Neural crest cell (in vitro differentiated cells): ENCODE measurements around the gene CR1L. TPM values are rescaled to one million over a fixed set of nuclear protein-coding genes. Genes with fewer than 3 reads are reported as not detected.
"Not testable (repeated sequence)": the region's sequence is repeated elsewhere in the genome, so short reads cannot be mapped to it uniquely, and the experiment has no call there.

Experiments
- DNase-seq: peaks from one replicate; pipeline ENCODE4 v3.0.0; 2021; ENCODE audit warnings: low read depth, mixed read lengths, low spot score
- H3K27ac Mint-ChIP-seq: one replicate; pipeline ENCODE4 v1.8.0; 2021; ENCODE audit warnings: mild to moderate bottlenecking, mixed read lengths; ENCODE audit not compliant: unreplicated experiment
- H3K27me3 Mint-ChIP-seq: 2 replicates; pipeline ENCODE4 v1.8.0; 2021; ENCODE audit warnings: low read depth, mild to moderate bottlenecking, mixed read lengths
- H3K36me3 Mint-ChIP-seq: 2 replicates; pipeline ENCODE4 v1.8.0; 2021; ENCODE audit warnings: low read depth, mild to moderate bottlenecking, mixed read lengths
- H3K4me1 Mint-ChIP-seq: 2 replicates; pipeline ENCODE4 v1.8.0; 2021; ENCODE audit warnings: mixed read lengths
- H3K4me3 Mint-ChIP-seq: one replicate; pipeline ENCODE4 v1.8.0; 2021; ENCODE audit warnings: mild to moderate bottlenecking, mixed read lengths
- H3K9me3 Mint-ChIP-seq: 2 replicates; pipeline ENCODE4 v1.8.0; 2021; ENCODE audit warnings: mixed read lengths
- CTCF ChIP-seq: fragments of 200-600 bp; sonication (generic); conservative IDR thresholded peaks from 2 replicates; pipeline ENCODE4 v1.5.0; 2021; ENCODE audit warnings: antibody characterized with exemption, mild to moderate bottlenecking
- total RNA-seq: library from RNA; stranded (reverse); gene quantifications from 2 replicates; pipeline ENCODE4 v1.2.1, GENCODE V29; 2021

CR1L gene
- total RNA-seq, 1 donor from 2014 or later, result not detected

DNA sequence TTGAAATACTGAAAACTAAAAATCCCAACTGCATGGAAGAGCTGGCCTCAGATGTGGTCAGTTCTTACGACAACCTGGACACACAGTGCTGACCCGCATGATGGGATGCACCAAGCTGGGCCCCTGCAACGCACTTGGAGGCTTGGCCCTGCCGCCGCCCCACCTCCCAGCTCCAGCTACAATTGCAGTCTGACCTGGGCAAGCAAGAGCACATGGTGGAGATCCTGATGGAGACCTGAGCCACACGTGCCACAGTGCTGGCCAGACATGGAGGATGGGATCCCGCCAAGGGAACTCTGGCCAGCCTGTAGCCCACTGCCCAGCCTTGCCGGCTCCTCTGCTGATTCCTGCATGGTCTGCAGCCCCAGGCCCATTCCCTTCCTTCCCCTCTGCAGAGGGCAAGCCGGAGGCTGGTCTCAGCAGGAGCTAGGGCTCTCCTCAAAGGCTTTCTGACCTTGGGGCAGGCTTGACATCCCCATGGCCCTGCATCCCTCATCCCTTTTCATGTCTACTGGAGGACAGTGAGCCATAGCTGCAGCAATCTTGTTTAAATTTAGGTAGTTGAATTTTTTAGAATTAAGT, 14.1 kb downstream of the CR1L start:
- Mint-ChIP-seq H3K4me1 (no peaks in the 10 kb centered on the region), H3K27ac (no peak overlapping the region), H3K36me3 (no peaks in the 10 kb centered on the region), H3K27me3 (no peaks in the 10 kb centered on the region), H3K9me3 (peaks cover 6% of the 10 kb centered on the region), H3K4me3 (no peak overlapping the region)
- TF ChIP-seq CTCF, result no peak
- no peak for DNase-seq

DNA sequence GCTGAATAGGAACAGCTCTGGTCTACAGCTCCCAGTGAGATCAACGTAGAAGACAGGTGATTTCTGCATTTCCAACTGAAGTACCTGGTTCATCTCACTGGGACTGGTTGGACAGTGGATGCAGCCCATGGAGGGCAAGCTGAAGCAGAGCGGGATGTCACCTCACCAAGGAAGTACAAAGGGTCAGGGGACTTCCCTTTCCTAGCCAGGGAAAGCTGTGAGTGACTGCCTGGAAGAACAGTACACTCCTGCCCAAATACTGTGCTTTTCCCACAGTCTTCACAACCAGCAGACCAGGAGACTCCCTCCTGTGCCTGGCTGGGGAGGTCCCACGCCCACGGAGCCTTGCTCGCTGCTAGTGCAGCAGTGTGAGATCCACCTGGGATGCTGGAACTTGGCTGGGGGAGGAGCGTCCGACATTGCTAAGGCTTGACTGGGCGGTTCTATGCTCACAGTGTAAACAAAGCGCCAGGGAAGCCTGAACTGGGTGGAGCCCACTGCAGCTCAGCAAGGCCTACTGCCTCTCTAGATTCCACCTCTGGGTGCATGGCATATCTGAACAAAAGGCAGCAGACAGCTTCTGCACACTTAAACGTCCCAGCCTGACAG, 14.7 kb downstream of the CR1L start:
- Mint-ChIP-seq H3K4me3 (no peak overlapping the region), H3K4me1 (no peaks in the 10 kb centered on the region), H3K27me3 (no peaks in the 10 kb centered on the region), H3K9me3 (peaks cover 6% of the 10 kb centered on the region), H3K27ac (no peak overlapping the region), H3K36me3 (no peaks in the 10 kb centered on the region)
- no peak for TF ChIP-seq CTCF
- no peak for DNase-seq

- not testable (repeated sequence) for H3K27me3 Mint-ChIP-seq, H3K36me3 Mint-ChIP-seq, H3K4me1 Mint-ChIP-seq, DNase-seq, H3K27ac Mint-ChIP-seq, H3K4me3 Mint-ChIP-seq
- H3K9me3 Mint-ChIP-seq, result peaks cover 12% of the 10 kb centered on the region
Measured at GRCh38 chr1:207661420-207661819, 16.5 kb downstream of the CR1L start.

DNA sequence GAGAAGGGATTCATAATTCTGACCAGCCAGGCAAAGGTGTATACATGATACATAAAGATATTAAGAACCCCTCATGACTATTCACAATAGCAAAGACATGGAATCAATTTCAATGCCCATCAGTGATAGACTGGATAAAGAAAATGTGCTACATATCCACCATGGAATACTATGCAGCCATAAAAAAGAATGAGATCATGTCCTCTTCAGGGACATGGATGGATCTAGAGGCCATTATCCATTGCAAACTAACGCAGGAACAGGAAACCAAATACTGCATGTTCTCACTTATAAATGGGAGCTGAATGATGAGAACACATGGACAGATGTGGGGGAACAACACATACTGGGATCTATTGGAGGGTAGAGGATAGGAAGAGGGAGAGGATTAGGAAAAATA, 21.4 kb downstream of the CR1L start:
- H3K4me3 Mint-ChIP-seq, result no peak overlapping the region
- H3K27me3 Mint-ChIP-seq, result peaks cover 23% of the 10 kb centered on the region
- DNase-seq, result no peak
- no peak overlapping the region for H3K27ac Mint-ChIP-seq
- H3K9me3 Mint-ChIP-seq, result peaks cover 13% of the 10 kb centered on the region
- no peaks in the 10 kb centered on the region for H3K4me1 Mint-ChIP-seq
- no peak for TF ChIP-seq CTCF
- peaks cover 7% of the 10 kb centered on the region for H3K36me3 Mint-ChIP-seq

GRCh38 chr1:207669528-207670009, 24.6 kb downstream of the CR1L start:
- Mint-ChIP-seq H3K4me3 (no peak overlapping the region), H3K36me3 (peaks cover 7% of the 10 kb centered on the region), H3K4me1 (no peaks in the 10 kb centered on the region), H3K27me3 (peaks cover 35% of the 10 kb centered on the region), H3K27ac (no peak overlapping the region), H3K9me3 (peaks cover 7% of the 10 kb centered on the region)
- no peak for TF ChIP-seq CTCF
- no peak for DNase-seq

DNA sequence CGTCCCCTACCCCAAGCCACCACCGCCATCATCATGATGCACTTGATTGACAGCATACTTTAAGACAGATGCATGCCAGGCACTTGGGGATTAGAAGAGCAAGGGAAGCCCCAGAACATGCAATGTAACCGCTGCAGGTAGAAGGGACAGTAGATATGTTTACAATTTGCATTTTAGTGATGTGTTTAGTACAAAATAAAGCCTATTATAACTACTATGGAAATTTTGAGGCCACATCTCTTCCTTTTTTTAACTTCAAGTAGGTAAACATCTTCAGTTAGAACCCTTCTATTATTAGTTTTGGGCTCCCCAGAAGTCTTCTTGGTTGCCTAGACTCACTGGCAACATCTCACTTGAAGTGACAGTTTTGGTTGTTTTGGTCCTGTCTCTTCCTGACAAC, 25.3 kb downstream of the CR1L start:
- no peak overlapping the region for H3K27ac Mint-ChIP-seq
- peaks cover 35% of the 10 kb centered on the region for H3K27me3 Mint-ChIP-seq
- no peak for DNase-seq
- H3K9me3 Mint-ChIP-seq, result peaks cover 7% of the 10 kb centered on the region
- no peak overlapping the region for H3K4me3 Mint-ChIP-seq
- H3K4me1 Mint-ChIP-seq, result no peaks in the 10 kb centered on the region
- H3K36me3 Mint-ChIP-seq, result peaks cover 7% of the 10 kb centered on the region
- no peak for TF ChIP-seq CTCF
